WTC11 (cell line): Measurements from ENCODE around the gene FUNDC1.

ENCODE experiments used
- SMAD3 ChIP-seq: sonication (generic); formaldehyde crosslinking; IDR thresholded peaks from 2 replicates; pipeline ENCODE4 v1.8.0; 2022; ENCODE audit warnings: missing genetic modification reagents, mild to moderate bottlenecking, borderline replicate concordance
- ZBTB21 ChIP-seq: sonication (generic); formaldehyde crosslinking; IDR thresholded peaks from 2 replicates; pipeline ENCODE4 v1.8.1; 2023; ENCODE audit warnings: mild to moderate bottlenecking, missing genetic modification reagents, borderline replicate concordance

- TF ChIP-seq SMAD3 (CRISPR knock-in tag) = no peak
- TF ChIP-seq ZBTB21 = no peak
Observed at GRCh38 chrX:44580466-44580865, 37.8 kb upstream of the FUNDC1 start.
